ENCODE data around the gene ANO1. TPM values are rescaled to one million over a fixed set of nuclear protein-coding genes. Genes with fewer than 3 reads are reported as not detected.

Gene ANO1
- total RNA-seq, 1 experiment from 2014 or later: 17.8 TPM

- DNase-seq: no peak
- no TSS peak for BruUV-seq (replicated peaks)
- no peak overlapping the region for H3K27ac Mint-ChIP-seq (ENCODE audit: unreplicated experiment)
- intact Hi-C loops (cut with micrococcal nuclease; ENCODE audit: unreplicated experiment): no loop called here
- H3K36me3 Mint-ChIP-seq (ENCODE audit: insufficient read depth, unreplicated experiment): peaks cover 4% of the 10 kb centered on the region
- CTCF ChIA-PET: no interaction called here
- TF ChIP-seq CTCF (IDR thresholded peaks at IDR 0.05; ENCODE audit: unreplicated experiment): no peak
- no peak overlapping the region for H3K4me3 Mint-ChIP-seq (ENCODE audit: low read depth, unreplicated experiment)
- H3K9me3 Mint-ChIP-seq (ENCODE audit: low read depth, unreplicated experiment): no peaks in the 10 kb centered on the region
- peaks cover 8% of the 10 kb centered on the region for H3K4me1 Mint-ChIP-seq (ENCODE audit: low read depth, unreplicated experiment)
- no peaks in the 10 kb centered on the region for H3K27me3 Mint-ChIP-seq (ENCODE audit: unreplicated experiment)
Observed at GRCh38 chr11:70155386-70155785, 77.3 kb downstream of the ANO1 start.

- no peak for DNase-seq
- intact Hi-C loops (cut with micrococcal nuclease; ENCODE audit: unreplicated experiment): no loop called here
- BruUV-seq (replicated peaks): no TSS peak
Observed at GRCh38 chr11:70156291-70157037, 78.3 kb downstream of the ANO1 start.

GRCh38 chr11:70158201-70158600 is 80.1 kb downstream of the ANO1 start:
- no peaks in the 10 kb centered on the region for H3K27me3 Mint-ChIP-seq (ENCODE audit: unreplicated experiment)
- H3K9me3 Mint-ChIP-seq (ENCODE audit: low read depth, unreplicated experiment): no peaks in the 10 kb centered on the region
- peaks cover 8% of the 10 kb centered on the region for H3K4me1 Mint-ChIP-seq (ENCODE audit: low read depth, unreplicated experiment)
- BruUV-seq (replicated peaks): no TSS peak
- intact Hi-C loops (cut with micrococcal nuclease; ENCODE audit: unreplicated experiment): no loop called here
- H3K4me3 Mint-ChIP-seq (ENCODE audit: low read depth, unreplicated experiment): no peak overlapping the region
- TF ChIP-seq CTCF (IDR thresholded peaks at IDR 0.05; ENCODE audit: unreplicated experiment): peak; percentile 12
- CTCF ChIA-PET: interaction anchor here (0.7 kb wide), 1 partner anchor 79 kb away, joined by 5 read pairs; no protein-coding TSS in a partner anchor
- H3K36me3 Mint-ChIP-seq (ENCODE audit: insufficient read depth, unreplicated experiment): peaks cover 4% of the 10 kb centered on the region
- no peak overlapping the region for H3K27ac Mint-ChIP-seq (ENCODE audit: unreplicated experiment)
- DNase-seq: peak; percentile 25

More at GRCh38 chr11:70156291-70157037, 78.3 kb downstream of the ANO1 start:
- no peak overlapping the region for H3K27ac Mint-ChIP-seq (ENCODE audit: unreplicated experiment)
- no peaks in the 10 kb centered on the region for H3K27me3 Mint-ChIP-seq (ENCODE audit: unreplicated experiment)
- no peak overlapping the region for H3K4me3 Mint-ChIP-seq (ENCODE audit: low read depth, unreplicated experiment)
- CTCF ChIA-PET: interaction anchor here (0.6 kb wide), 1 partner anchor 241 kb away, joined by 3 read pairs; no protein-coding TSS in a partner anchor
- H3K9me3 Mint-ChIP-seq (ENCODE audit: low read depth, unreplicated experiment): no peaks in the 10 kb centered on the region
- TF ChIP-seq CTCF (IDR thresholded peaks at IDR 0.05; ENCODE audit: unreplicated experiment): no peak
- peaks cover 8% of the 10 kb centered on the region for H3K4me1 Mint-ChIP-seq (ENCODE audit: low read depth, unreplicated experiment)
- H3K36me3 Mint-ChIP-seq (ENCODE audit: insufficient read depth, unreplicated experiment): peaks cover 4% of the 10 kb centered on the region

GRCh38 chr11:70158757-70159389 is 80.8 kb downstream of the ANO1 start:
- BruUV-seq (replicated peaks): no TSS peak

More at GRCh38 chr11:70158757-70159389, 80.8 kb downstream of the ANO1 start:
- H3K4me1 Mint-ChIP-seq (ENCODE audit: low read depth, unreplicated experiment): peaks cover 8% of the 10 kb centered on the region
- no peak for TF ChIP-seq CTCF (IDR thresholded peaks at IDR 0.05; ENCODE audit: unreplicated experiment)
- no peak for DNase-seq
- intact Hi-C loops (cut with micrococcal nuclease; ENCODE audit: unreplicated experiment): no loop called here
- H3K36me3 Mint-ChIP-seq (ENCODE audit: insufficient read depth, unreplicated experiment): peaks cover 4% of the 10 kb centered on the region
- no peak overlapping the region for H3K4me3 Mint-ChIP-seq (ENCODE audit: low read depth, unreplicated experiment)
- CTCF ChIA-PET: no interaction called here
- peak overlapping the region; percentile 42 for H3K27ac Mint-ChIP-seq (ENCODE audit: unreplicated experiment)
- H3K27me3 Mint-ChIP-seq (ENCODE audit: unreplicated experiment): no peaks in the 10 kb centered on the region
- H3K9me3 Mint-ChIP-seq (ENCODE audit: low read depth, unreplicated experiment): no peaks in the 10 kb centered on the region
